Karpas-422 (cell line): ENCODE results near the gene TOMM40. TPM values are rescaled to one million over a fixed set of nuclear protein-coding genes. Genes with fewer than 3 reads are reported as not detected.

Experiments used
- DNase-seq: peaks from one replicate; pipeline ENCODE4 v3.0.0-alpha.2; 2015
- H2AFZ ChIP-seq: fragments of 200-600 bp; sonication (generic); 2 replicates; pipeline ENCODE4 v1.6.1; 2014; ENCODE audit warnings: antibody characterized with exemption, low read length, mixed read lengths
- H3K27ac ChIP-seq: fragments of 200-600 bp; sonication (generic); 2 replicates; pipeline ENCODE4 v1.5.1; 2014; ENCODE audit warnings: mild to moderate bottlenecking, low read length, moderate library complexity
- H3K27me3 ChIP-seq: fragments of 200-600 bp; sonication (generic); 2 replicates; pipeline ENCODE4 v1.6.1; 2014; ENCODE audit warnings: low read length, mixed read lengths
- H3K36me3 ChIP-seq: fragments of 200-600 bp; sonication (generic); 2 replicates; pipeline ENCODE4 v1.6.1; 2014; ENCODE audit warnings: low read length, mixed read lengths; ENCODE audit not compliant: insufficient read depth
- H3K4me1 ChIP-seq: fragments of 200-600 bp; sonication (generic); 2 replicates; pipeline ENCODE4 v1.6.1; 2014; ENCODE audit warnings: mild to moderate bottlenecking, low read length, mixed read lengths
- H3K4me2 ChIP-seq: fragments of 200-600 bp; sonication (generic); 2 replicates; pipeline ENCODE4 v1.6.1; 2014; ENCODE audit warnings: low read length, low read depth, mild to moderate bottlenecking; ENCODE audit not compliant: poor library complexity, severe bottlenecking
- H3K4me3 ChIP-seq: fragments of 200-600 bp; sonication (generic); 2 replicates; pipeline ENCODE4 v1.5.1; 2014; ENCODE audit warnings: mild to moderate bottlenecking, antibody characterized with exemption, low read length, mixed read lengths
- H3K79me2 ChIP-seq: fragments of 200-600 bp; sonication (generic); 2 replicates; pipeline ENCODE4 v1.6.1; 2014; ENCODE audit warnings: mild to moderate bottlenecking, low read length, mixed read lengths
- H3K9ac ChIP-seq: fragments of 200-600 bp; sonication (generic); 2 replicates; pipeline ENCODE4 v1.6.0; 2014; ENCODE audit warnings: low read length
- H3K9me2 ChIP-seq: fragments of 200-600 bp; sonication (generic), shearing (Covaris generic); replicated peaks from 2 replicates; pipeline ENCODE4 v1.6.0; 2014; ENCODE audit warnings: mild to moderate bottlenecking, low read length, moderate library complexity; ENCODE audit not compliant: insufficient read depth
- H3K9me3 ChIP-seq: fragments of 300-700, 200-600 bp; sonication (generic); 2 replicates; pipeline ENCODE4 v1.6.1; 2014; ENCODE audit warnings: low read length, mixed read lengths
- H4K20me1 ChIP-seq: fragments of 200-600 bp; sonication (generic); 2 replicates; pipeline ENCODE4 v1.6.1; 2014; ENCODE audit warnings: mild to moderate bottlenecking, antibody characterized with exemption, low read length, low read depth; ENCODE audit not compliant: insufficient read depth
- total RNA-seq: library from RNA; depleted of rRNA; stranded (reverse); fragments of >200 nt; shearing (Covaris generic); gene quantifications from 2 replicates; pipeline ENCODE4 v1.2.3, GENCODE V29; 2014; ENCODE audit warnings: low replicate concordance; rRNA removed

TOMM40 gene
- total RNA-seq, 1 experiment from 2014 or later = 25.6 TPM

DNA sequence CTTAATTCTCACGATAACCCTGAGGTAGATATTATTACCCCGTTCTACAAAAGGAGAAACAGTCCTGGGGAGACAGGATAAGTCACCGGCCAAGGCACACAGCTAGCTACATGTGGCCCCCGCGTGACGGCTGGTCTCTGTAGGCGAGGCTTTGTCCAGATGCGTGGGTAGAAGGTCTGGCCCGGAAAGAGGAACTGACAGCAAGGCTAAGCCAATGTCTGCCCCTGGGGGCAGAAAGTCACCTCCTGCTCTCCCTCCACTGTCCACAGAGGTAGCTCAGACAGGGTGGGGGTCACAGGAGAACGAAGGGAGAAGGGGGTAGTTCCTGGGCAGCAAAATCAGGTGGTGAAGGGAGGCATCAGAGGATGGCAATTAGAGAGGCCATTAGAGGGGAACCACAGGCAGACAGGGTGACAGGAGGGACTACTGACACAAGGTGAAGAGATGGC lies 52.8 kb downstream of the TOMM40 start:
- Histone ChIP-seq H3K9ac (peak overlapping the region; percentile 32; the same call in 1 of the 2 replicates), H3K4me2 (peak overlapping the region; percentile 36)
- peak; percentile 74 for DNase-seq

DNA sequence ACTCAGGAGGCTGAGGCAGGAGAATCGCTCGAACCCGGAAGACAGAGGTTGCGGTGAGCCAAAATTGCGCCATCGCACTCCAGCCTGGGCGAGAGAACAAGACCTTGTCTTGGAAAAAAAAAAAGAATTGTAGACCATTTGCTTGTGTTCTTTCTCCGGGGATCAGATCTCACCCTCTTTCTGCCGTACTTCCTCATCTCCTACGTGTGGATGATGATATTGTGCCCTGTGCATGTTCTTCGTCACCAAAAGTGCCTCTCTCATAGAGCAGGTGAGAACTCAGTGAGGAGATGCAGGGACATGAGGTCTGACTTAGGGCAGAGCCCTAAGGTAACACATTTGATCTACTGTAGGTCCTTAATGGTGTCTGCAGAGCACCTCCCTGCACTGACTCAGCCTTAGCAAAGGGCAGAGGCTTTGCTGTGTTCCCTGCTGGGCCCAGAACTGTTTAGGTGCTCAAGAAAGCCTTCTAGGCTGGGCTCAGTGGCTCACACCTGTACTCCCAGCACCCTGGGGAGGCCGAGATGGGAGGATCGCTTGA lies 56.1 kb downstream of the TOMM40 start:
- Histone ChIP-seq H3K79me2 (no peaks in the 10 kb centered on the region), H3K4me2 (no peak overlapping the region), H3K36me3 (no peaks in the 10 kb centered on the region), H3K4me1 (peaks cover 13% of the 10 kb centered on the region), H2AFZ (no peak overlapping the region), H3K27me3 (no peaks in the 10 kb centered on the region), H3K27ac (no peak overlapping the region), H3K4me3 (no peak overlapping the region), H3K9ac (no peak overlapping the region), H3K9me3 (no peaks in the 10 kb centered on the region), H3K9me2 (no peaks in the 10 kb centered on the region), H4K20me1 (no peaks in the 10 kb centered on the region)
- no peak for DNase-seq

More for the DNA sequence above, 52.8 kb downstream of the TOMM40 start:
- Histone ChIP-seq H4K20me1 (no peaks in the 10 kb centered on the region), H3K9me2 (no peaks in the 10 kb centered on the region), H3K9me3 (no peaks in the 10 kb centered on the region), H3K4me3 (no peak overlapping the region), H3K4me1 (peaks cover 11% of the 10 kb centered on the region), H3K36me3 (no peaks in the 10 kb centered on the region), H3K27me3 (no peaks in the 10 kb centered on the region), H3K27ac (no peak overlapping the region), H3K79me2 (no peaks in the 10 kb centered on the region), H2AFZ (peak overlapping the region; percentile 83)

DNA sequence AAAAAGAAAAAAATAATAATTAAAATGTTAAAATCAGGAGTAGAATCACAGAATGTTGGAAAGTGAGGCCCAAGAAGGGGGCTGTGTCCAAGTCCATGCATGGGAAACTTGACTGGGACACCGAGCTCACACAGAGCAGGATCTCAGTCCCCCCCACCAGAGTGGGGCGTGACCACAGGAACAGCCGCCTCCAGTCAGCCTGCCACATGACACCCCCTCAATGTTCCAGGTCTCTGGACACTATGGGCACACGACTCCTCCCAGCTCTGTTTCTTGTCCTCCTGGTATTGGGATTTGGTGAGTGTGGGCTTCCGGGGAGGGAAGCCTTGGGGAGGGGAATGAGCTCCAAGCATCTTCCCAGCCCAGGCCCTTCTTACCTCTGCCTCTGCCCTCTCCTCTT lies 57.2 kb downstream of the TOMM40 start:
- Histone ChIP-seq H3K4me1 (peaks cover 13% of the 10 kb centered on the region), H3K27me3 (no peaks in the 10 kb centered on the region), H3K4me3 (no peak overlapping the region), H3K9ac (no peak overlapping the region), H3K9me2 (no peaks in the 10 kb centered on the region), H3K79me2 (no peaks in the 10 kb centered on the region), H2AFZ (no peak overlapping the region), H4K20me1 (no peaks in the 10 kb centered on the region), H3K27ac (no peak overlapping the region), H3K36me3 (no peaks in the 10 kb centered on the region), H3K9me3 (no peaks in the 10 kb centered on the region), H3K4me2 (no peak overlapping the region)
- no peak for DNase-seq

- no peaks in the 10 kb centered on the region for H3K27me3 ChIP-seq
Measured at GRCh38 chr19:44948763-44949374, 57.8 kb downstream of the TOMM40 start.

DNA sequence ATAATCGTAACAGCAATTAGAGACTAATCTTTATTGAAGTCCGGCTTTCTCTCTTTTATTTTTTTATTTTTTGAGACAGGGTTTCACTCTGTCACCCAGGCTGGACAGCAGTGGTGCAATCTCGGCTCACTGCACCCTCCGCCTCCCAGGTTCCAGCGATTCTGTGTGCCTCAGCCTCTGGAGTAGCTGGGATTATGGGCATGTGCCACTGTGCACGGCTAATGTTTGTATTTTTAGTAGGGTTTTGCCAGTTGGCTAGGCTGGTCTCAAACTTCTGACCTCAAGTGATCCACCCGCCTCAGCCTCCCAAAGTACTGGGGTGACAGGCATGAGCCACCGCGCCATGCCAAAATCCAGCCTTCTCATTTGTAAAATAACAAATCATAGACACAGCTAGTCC lies 58.5 kb downstream of the TOMM40 start:
- Histone ChIP-seq H3K27me3 (no peaks in the 10 kb centered on the region), H3K9me3 (no peaks in the 10 kb centered on the region), H3K79me2 (peaks cover 12% of the 10 kb centered on the region), H3K9me2 (no peaks in the 10 kb centered on the region), H3K4me3 (no peak overlapping the region), H3K4me1 (peaks cover 13% of the 10 kb centered on the region), H3K27ac (no peak overlapping the region), H4K20me1 (no peaks in the 10 kb centered on the region), H2AFZ (no peak overlapping the region), H3K36me3 (no peaks in the 10 kb centered on the region), H3K9ac (no peak overlapping the region), H3K4me2 (no peak overlapping the region)
- no peak for DNase-seq

More at GRCh38 chr19:44948763-44949374, 57.8 kb downstream of the TOMM40 start:
- Histone ChIP-seq H4K20me1 (no peaks in the 10 kb centered on the region), H2AFZ (no peak overlapping the region), H3K36me3 (no peaks in the 10 kb centered on the region), H3K79me2 (peaks cover 6% of the 10 kb centered on the region), H3K4me3 (no peak overlapping the region), H3K9ac (no peak overlapping the region), H3K9me2 (no peaks in the 10 kb centered on the region), H3K27ac (no peak overlapping the region), H3K4me2 (no peak overlapping the region), H3K4me1 (peaks cover 13% of the 10 kb centered on the region), H3K9me3 (no peaks in the 10 kb centered on the region)
- DNase-seq = no peak

DNA sequence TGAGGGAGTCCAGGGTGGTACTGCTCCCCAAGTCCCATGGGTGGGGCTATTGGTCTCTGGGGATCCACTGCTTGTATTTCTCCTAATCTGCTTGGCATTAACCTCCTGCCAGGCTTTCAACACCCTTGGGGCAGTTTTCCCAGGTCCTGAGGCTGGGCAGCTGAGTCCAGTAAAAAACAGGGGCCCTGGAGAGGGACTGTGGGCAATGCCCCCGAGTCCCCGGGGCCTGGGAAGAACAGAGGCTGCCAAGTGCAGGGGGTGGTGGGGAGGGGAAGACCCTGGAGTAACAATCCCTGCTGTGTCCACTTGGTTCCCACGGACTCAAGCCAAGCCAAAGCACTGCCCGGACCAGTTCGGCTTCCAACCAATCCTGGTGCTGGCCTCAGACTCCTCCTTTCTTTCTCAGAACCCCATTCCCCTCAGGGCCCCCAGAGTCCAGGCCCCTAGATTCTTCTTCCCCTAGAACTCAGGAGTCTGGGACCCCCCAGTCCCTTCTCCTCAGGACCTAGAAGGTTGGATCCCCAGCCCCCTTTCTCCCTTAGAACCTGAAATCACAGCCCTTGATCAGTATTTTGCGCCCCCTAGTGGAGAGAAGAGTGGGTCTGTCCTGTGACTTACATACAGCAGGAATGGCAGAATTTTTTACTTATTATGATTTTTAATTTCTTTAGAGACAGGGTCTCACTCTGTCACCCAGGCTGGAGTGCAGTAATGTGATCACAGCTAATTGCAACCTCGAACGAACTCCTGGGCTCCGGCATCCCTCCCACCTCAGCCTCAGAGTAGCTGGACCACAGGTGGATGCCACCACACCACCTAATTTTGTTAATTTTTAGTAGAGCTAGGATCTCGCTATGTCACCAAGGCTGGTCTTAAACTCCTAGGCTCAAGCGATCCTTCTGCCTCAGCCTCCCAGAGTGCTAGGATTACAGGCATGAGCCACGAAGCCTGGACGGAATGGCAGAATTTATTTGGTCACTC lies 60.4 kb downstream of the TOMM40 start:
- DNase-seq = peak; percentile 92
- no peak overlapping the region for H2AFZ ChIP-seq
- H3K4me1 ChIP-seq = peaks cover 20% of the 10 kb centered on the region
- no peak overlapping the region for H3K4me2 ChIP-seq
- no peaks in the 10 kb centered on the region for H3K36me3 ChIP-seq
- H3K27me3 ChIP-seq = no peaks in the 10 kb centered on the region
- H4K20me1 ChIP-seq = peaks cover 10% of the 10 kb centered on the region
- H3K9ac ChIP-seq = peak overlapping the region; percentile 44; the same call in 1 of the 2 replicates
- H3K4me3 ChIP-seq = no peak overlapping the region
- no peaks in the 10 kb centered on the region for H3K9me2 ChIP-seq
- peaks cover 24% of the 10 kb centered on the region for H3K79me2 ChIP-seq
- H3K27ac ChIP-seq = no peak overlapping the region
- no peaks in the 10 kb centered on the region for H3K9me3 ChIP-seq

Other genes with a start within 250 kb of the TOMM40 start
- gene PVR, start 247.3 kb upstream of the TOMM40 start, total RNA-seq = not detected in 2 replicates
- gene CEACAM19, start 219.8 kb upstream of the TOMM40 start, total RNA-seq = not detected in 2 replicates
- not detected in 2 replicates for gene CEACAM16, start 192.1 kb upstream of the TOMM40 start, total RNA-seq
- 0.54 TPM in 1 of 2 replicates, not detected in the other for gene BCL3, start 142.5 kb upstream of the TOMM40 start, total RNA-seq
- not detected in 2 replicates for gene CBLC, start 113.4 kb upstream of the TOMM40 start, total RNA-seq
- gene BCAM, start 82.2 kb upstream of the TOMM40 start, total RNA-seq = not detected in 2 replicates
- 2.0 TPM in 1 of 2 replicates, not detected in the other for gene NECTIN2, start 45.0 kb upstream of the TOMM40 start, total RNA-seq
- 1.3 and 1.9 TPM in 2 replicates for gene APOE, start 14.5 kb downstream of the TOMM40 start, total RNA-seq
- not detected in 2 replicates for gene APOC1, start 23.4 kb downstream of the TOMM40 start, total RNA-seq
- gene APOC4, start 51.0 kb downstream of the TOMM40 start, total RNA-seq = not detected in 2 replicates
- gene APOC2, start 54.8 kb downstream of the TOMM40 start, total RNA-seq = not detected in 2 replicates
- gene CLPTM1, start 64.1 kb downstream of the TOMM40 start, total RNA-seq = 19.7 and 39.2 TPM in 2 replicates
- gene RELB, start 110.2 kb downstream of the TOMM40 start, total RNA-seq = 0.63 and 1.3 TPM in 2 replicates
- gene CLASRP, start 147.8 kb downstream of the TOMM40 start, total RNA-seq = 22.7 and 41.9 TPM in 2 replicates
- 3.9 and 4.7 TPM in 2 replicates for gene ZNF296, start 185.2 kb downstream of the TOMM40 start, total RNA-seq
- gene GEMIN7, start 188.0 kb downstream of the TOMM40 start, total RNA-seq = 85.2 and 91.1 TPM in 2 replicates
- 8.0 and 21.0 TPM in 2 replicates for gene PPP1R37, start 201.9 kb downstream of the TOMM40 start, total RNA-seq